IPS-15b (cell line): ENCODE data around the gene TMEM229A.
"Not testable (repeated sequence)": the region's sequence is repeated elsewhere in the genome, so short reads cannot be mapped to it uniquely, and the experiment has no call there.

ENCODE experiments used
- H3K27me3 ChIP-seq: one replicate; pipeline ENCODE4 v1.6.1; 2013; ENCODE audit warnings: low read length; ENCODE audit not compliant: control insufficient read depth, insufficient read depth
- H3K36me3 ChIP-seq: one replicate; pipeline ENCODE4 v1.6.1; 2013; ENCODE audit warnings: low read length; ENCODE audit not compliant: control insufficient read depth, insufficient read depth
- H3K4me1 ChIP-seq: one replicate; pipeline ENCODE4 v1.6.1; 2013; ENCODE audit warnings: mild to moderate bottlenecking, low read length; ENCODE audit not compliant: control insufficient read depth, insufficient read depth
- H3K4me3 ChIP-seq: one replicate; pipeline ENCODE4 v1.5.1; 2013; ENCODE audit warnings: low read depth, low read length
- H3K9ac ChIP-seq: one replicate; pipeline ENCODE4 v1.6.1; 2013; ENCODE audit warnings: low read depth, mild to moderate bottlenecking, low read length
- H3K9me3 ChIP-seq: one replicate; pipeline ENCODE4 v1.6.1; 2013; ENCODE audit warnings: mild to moderate bottlenecking, low read length; ENCODE audit not compliant: control insufficient read depth, insufficient read depth

TMEM229A gene

GRCh38 chr7:124032369-124033094, at the start of gene TMEM229A:
Gene TMEM229A, minus strand, starts transcription at chr7:124033067. Its CDS starts 64 bp downstream, at chr7:124033003.
- H3K4me3 ChIP-seq = peak within 1 kb of the TSS; percentile 74
- H3K27me3 ChIP-seq = peaks cover 46% of the 10 kb centered on the region
- H3K9ac ChIP-seq = no peak within 1 kb of the TSS
- no peaks in the 10 kb centered on the region for H3K9me3 ChIP-seq
- H3K4me1 ChIP-seq = peaks cover 11% of the 10 kb centered on the region
- no peaks in the 10 kb centered on the region for H3K36me3 ChIP-seq

- H3K9ac ChIP-seq, H3K4me3 ChIP-seq, H3K4me1 ChIP-seq, H3K9me3 ChIP-seq, H3K36me3 ChIP-seq, H3K27me3 ChIP-seq: not testable (repeated sequence)
These were observed 49.4 kb upstream of the TMEM229A start for GRCh38 chr7:124082234-124082633.

GRCh38 chr7:124077546-124077945, 44.7 kb upstream of the TMEM229A start:
- H3K36me3 ChIP-seq = no peaks in the 10 kb centered on the region
- H3K4me1 ChIP-seq = no peaks in the 10 kb centered on the region
- no peak overlapping the region for H3K4me3 ChIP-seq
- H3K27me3 ChIP-seq = no peaks in the 10 kb centered on the region
- no peak overlapping the region for H3K9ac ChIP-seq
- H3K9me3 ChIP-seq = no peaks in the 10 kb centered on the region

- H3K4me3 ChIP-seq = no peak overlapping the region
- no peaks in the 10 kb centered on the region for H3K9me3 ChIP-seq
- H3K9ac ChIP-seq = no peak overlapping the region
- H3K27me3 ChIP-seq = no peaks in the 10 kb centered on the region
- no peaks in the 10 kb centered on the region for H3K4me1 ChIP-seq
- no peaks in the 10 kb centered on the region for H3K36me3 ChIP-seq
These were observed 44.0 kb upstream of the TMEM229A start for GRCh38 chr7:124076841-124077240.

- H3K4me3 ChIP-seq = no peak overlapping the region
- H3K9ac ChIP-seq = no peak overlapping the region
- H3K4me1 ChIP-seq = no peaks in the 10 kb centered on the region
- H3K9me3 ChIP-seq = no peaks in the 10 kb centered on the region
- H3K27me3 ChIP-seq = no peaks in the 10 kb centered on the region
- no peaks in the 10 kb centered on the region for H3K36me3 ChIP-seq
These were observed 41.1 kb upstream of the TMEM229A start for GRCh38 chr7:124074007-124074406.

- Histone ChIP-seq H3K4me3 (no peak overlapping the region), H3K36me3 (no peaks in the 10 kb centered on the region), H3K27me3 (no peaks in the 10 kb centered on the region), H3K9me3 (no peaks in the 10 kb centered on the region), H3K4me1 (no peaks in the 10 kb centered on the region), H3K9ac (no peak overlapping the region)
These were observed 40.4 kb upstream of the TMEM229A start for GRCh38 chr7:124073310-124073645.

- H3K9ac ChIP-seq = no peak overlapping the region
- H3K4me3 ChIP-seq = no peak overlapping the region
- H3K27me3 ChIP-seq = no peaks in the 10 kb centered on the region
- H3K9me3 ChIP-seq = no peaks in the 10 kb centered on the region
- H3K4me1 ChIP-seq = no peaks in the 10 kb centered on the region
- no peaks in the 10 kb centered on the region for H3K36me3 ChIP-seq
These were observed 39.9 kb upstream of the TMEM229A start for GRCh38 chr7:124072603-124073309.

GRCh38 chr7:124071843-124072242, 39.0 kb upstream of the TMEM229A start:
- Histone ChIP-seq H3K9me3 (no peaks in the 10 kb centered on the region), H3K9ac (no peak overlapping the region), H3K36me3 (no peaks in the 10 kb centered on the region), H3K4me1 (no peaks in the 10 kb centered on the region), H3K27me3 (no peaks in the 10 kb centered on the region), H3K4me3 (no peak overlapping the region)

- Histone ChIP-seq H3K9me3 (no peaks in the 10 kb centered on the region), H3K27me3 (no peaks in the 10 kb centered on the region), H3K4me1 (no peaks in the 10 kb centered on the region), H3K4me3 (no peak overlapping the region), H3K9ac (no peak overlapping the region), H3K36me3 (no peaks in the 10 kb centered on the region)
These were observed 29.3 kb upstream of the TMEM229A start for GRCh38 chr7:124062171-124062570.

- Histone ChIP-seq H3K9ac (no peak overlapping the region), H3K36me3 (no peaks in the 10 kb centered on the region), H3K4me1 (no peaks in the 10 kb centered on the region), H3K27me3 (no peaks in the 10 kb centered on the region), H3K4me3 (no peak overlapping the region), H3K9me3 (no peaks in the 10 kb centered on the region)
These were observed 27.7 kb upstream of the TMEM229A start for GRCh38 chr7:124060528-124060927.

- no peak overlapping the region for H3K9ac ChIP-seq
- H3K4me3 ChIP-seq = no peak overlapping the region
- no peaks in the 10 kb centered on the region for H3K9me3 ChIP-seq
- H3K27me3 ChIP-seq = no peaks in the 10 kb centered on the region
- H3K36me3 ChIP-seq = no peaks in the 10 kb centered on the region
- no peaks in the 10 kb centered on the region for H3K4me1 ChIP-seq
These were observed 26.5 kb upstream of the TMEM229A start for GRCh38 chr7:124059375-124059774.

- H3K27me3 ChIP-seq = no peaks in the 10 kb centered on the region
- no peak overlapping the region for H3K4me3 ChIP-seq
- H3K36me3 ChIP-seq = no peaks in the 10 kb centered on the region
- H3K9me3 ChIP-seq = no peaks in the 10 kb centered on the region
- no peak overlapping the region for H3K9ac ChIP-seq
- H3K4me1 ChIP-seq = no peaks in the 10 kb centered on the region
These were observed 25.6 kb upstream of the TMEM229A start for GRCh38 chr7:124058515-124058914.
